ENCODE results near the gene ENTPD5.
"Not testable (repeated sequence)": the region's sequence is repeated elsewhere in the genome, so short reads cannot be mapped to it uniquely, and the experiment has no call there.

The ENTPD5 gene

GRCh38 chr14:74008843-74009499 is 10.1 kb downstream of the ENTPD5 start:
- no peak for DNase-seq (ENCODE audit: low read depth in 2 of 2)

GRCh38 chr14:74005664-74006063 is 13.4 kb downstream of the ENTPD5 start:
- DNase-seq (ENCODE audit: low read depth in 2 of 2), result not testable (repeated sequence)

- DNase-seq (ENCODE audit: low read depth in 2 of 2), result no peak
Measured at GRCh38 chr14:73998726-73999125, 20.4 kb downstream of the ENTPD5 start.

GRCh38 chr14:73997944-73998447 is 21.1 kb downstream of the ENTPD5 start:
- DNase-seq (ENCODE audit: low read depth in 2 of 2), result no peak

GRCh38 chr14:73997108-73997943 is 21.8 kb downstream of the ENTPD5 start:
- DNase-seq (ENCODE audit: low read depth in 2 of 2), result no peak

- DNase-seq (ENCODE audit: low read depth in 2 of 2), result no peak
Measured at GRCh38 chr14:73996731-73997107, 22.4 kb downstream of the ENTPD5 start.

GRCh38 chr14:73995977-73996378 is 23.1 kb downstream of the ENTPD5 start:
- no peak for DNase-seq (ENCODE audit: low read depth in 2 of 2)

- not testable (repeated sequence) for DNase-seq (ENCODE audit: low read depth in 2 of 2)
Measured at GRCh38 chr14:73994926-73995325, 24.2 kb downstream of the ENTPD5 start.

GRCh38 chr14:73991092-73991491 is 28.0 kb downstream of the ENTPD5 start:
- no peak for DNase-seq (ENCODE audit: low read depth in 2 of 2)

GRCh38 chr14:73988656-73989055 is 30.4 kb downstream of the ENTPD5 start:
- not testable (repeated sequence) for DNase-seq (ENCODE audit: low read depth in 2 of 2)

GRCh38 chr14:73988065-73988464 is 31.0 kb downstream of the ENTPD5 start:
- DNase-seq (ENCODE audit: low read depth in 2 of 2), result no peak

GRCh38 chr14:73977896-73978295 is 41.2 kb downstream of the ENTPD5 start:
- no peak for DNase-seq (ENCODE audit: low read depth in 2 of 2)

GRCh38 chr14:73976125-73976524 is 43.0 kb downstream of the ENTPD5 start:
- no peak for DNase-seq (ENCODE audit: low read depth in 2 of 2)

- no peak for DNase-seq (ENCODE audit: low read depth in 2 of 2)
Measured at GRCh38 chr14:73973497-73973896, 45.6 kb downstream of the ENTPD5 start.

- DNase-seq (ENCODE audit: low read depth in 2 of 2), result no peak
Measured at GRCh38 chr14:73968885-73969284, 50.2 kb downstream of the ENTPD5 start.

- no peak for DNase-seq (ENCODE audit: low read depth in 2 of 2)
Measured at GRCh38 chr14:73965216-73965615, 53.9 kb downstream of the ENTPD5 start.

GRCh38 chr14:73961192-73961591 is 57.9 kb downstream of the ENTPD5 start:
- no peak for DNase-seq (ENCODE audit: low read depth in 2 of 2)

GRCh38 chr14:73958591-73958990 is 60.5 kb downstream of the ENTPD5 start:
- no peak for DNase-seq (ENCODE audit: low read depth in 2 of 2)

GRCh38 chr14:73955674-73956073 is 63.4 kb downstream of the ENTPD5 start:
- DNase-seq (ENCODE audit: low read depth in 2 of 2), result no peak

GRCh38 chr14:73953731-73954130 is 65.4 kb downstream of the ENTPD5 start:
- DNase-seq (ENCODE audit: low read depth in 2 of 2), result no peak

- DNase-seq (ENCODE audit: low read depth in 2 of 2), result peak; percentile 91
Measured at GRCh38 chr14:73949752-73950734, 69.0 kb downstream of the ENTPD5 start, which contains the start of the genes COQ6 and FAM161B. Gene COQ6, plus strand, starts transcription at chr14:73950302. Its CDS starts 31 bp downstream, at chr14:73950333. Gene FAM161B, minus strand, starts transcription at chr14:73950094. Its CDS starts 68 bp downstream, at chr14:73950026.
